HEK293T (cell line): ENCODE data around the gene RBFOX1.

Experiments used
- CTCF ChIA-PET: fragments of 350-600 bp; formaldehyde crosslinking; extraction: SDS; loops from one replicate; lab custom pipeline; 2021; ENCODE audit warnings: antibody characterized with exemption, inconsistent platforms; lab: Yijun Ruan, JAX
- POLR2A ChIA-PET: fragments of 350-600 bp; formaldehyde crosslinking; extraction: SDS; loops from one replicate; lab custom pipeline; 2020; ENCODE audit warnings: antibody characterized with exemption, inconsistent platforms; lab: Yijun Ruan, JAX
- DNase-seq: peaks from one replicate; pipeline ENCODE4 v3.0.0; 2012; ENCODE audit warnings: mixed read lengths; ENCODE audit errors: extremely low spot score
- ARNT ChIP-seq: fragments of 450-650 bp; IDR thresholded peaks from 2 replicates; pipeline ENCODE4 v1.6.1; 2017; ENCODE audit warnings: mild to moderate bottlenecking
- BHLHE40 ChIP-seq: fragments of 450-650 bp; IDR thresholded peaks from 2 replicates; pipeline ENCODE4 v1.6.1; 2016; ENCODE audit warnings: mild to moderate bottlenecking, moderate library complexity, borderline replicate concordance
- CTBP1 ChIP-seq: fragments of 450-650 bp; IDR thresholded peaks from 2 replicates; pipeline ENCODE4 v1.6.1; 2016; ENCODE audit warnings: borderline replicate concordance
- ELF4 ChIP-seq: fragments of 450-650 bp; IDR thresholded peaks from 2 replicates; pipeline ENCODE4 v1.6.1; 2017; ENCODE audit warnings: antibody characterized with exemption
- FOXA1 ChIP-seq: fragments of 450-650 bp; IDR thresholded peaks from 2 replicates; pipeline ENCODE4 v1.6.1; 2016; ENCODE audit warnings: mild to moderate bottlenecking
- FOXK2 ChIP-seq: fragments of 450-650 bp; IDR thresholded peaks from 2 replicates; pipeline ENCODE4 v1.6.1; 2016; ENCODE audit warnings: mild to moderate bottlenecking
- FOXM1 ChIP-seq: fragments of 450-650 bp; IDR thresholded peaks from 2 replicates; pipeline ENCODE4 v1.6.1; 2017; ENCODE audit warnings: mild to moderate bottlenecking, borderline replicate concordance
- HDGF ChIP-seq: fragments of 450-650 bp; IDR thresholded peaks from 2 replicates; pipeline ENCODE4 v1.6.1; 2017; ENCODE audit warnings: antibody characterized with exemption, borderline replicate concordance
- L3MBTL2 ChIP-seq: fragments of 450-650 bp; conservative IDR thresholded peaks from 2 replicates; pipeline ENCODE4 v1.6.1; 2016; ENCODE audit warnings: mild to moderate bottlenecking
- LEF1 ChIP-seq: fragments of 450-650 bp; IDR thresholded peaks from 2 replicates; pipeline ENCODE4 v1.6.1; 2017; ENCODE audit warnings: mild to moderate bottlenecking, borderline replicate concordance
- NFRKB ChIP-seq: fragments of 450-650 bp; IDR thresholded peaks from 2 replicates; pipeline ENCODE4 v1.6.1; 2016; ENCODE audit warnings: mild to moderate bottlenecking, moderate library complexity
- PKNOX1 ChIP-seq: fragments of 450-650 bp; IDR thresholded peaks from 2 replicates; pipeline ENCODE4 v1.6.1; 2016
- SP1 ChIP-seq: fragments of 450-650 bp; IDR thresholded peaks from 2 replicates; pipeline ENCODE4 v1.6.1; 2017
- SUZ12 ChIP-seq: fragments of 450-650 bp; IDR thresholded peaks from 2 replicates; pipeline ENCODE4 v1.6.1; 2016; ENCODE audit warnings: mild to moderate bottlenecking
- TARDBP ChIP-seq: fragments of 450-650 bp; IDR thresholded peaks from 2 replicates; pipeline ENCODE4 v1.6.1; 2016
- ZNF384 ChIP-seq: fragments of 450-650 bp; IDR thresholded peaks from 2 replicates; pipeline ENCODE4 v1.6.1; 2016

The RBFOX1 gene

DNA sequence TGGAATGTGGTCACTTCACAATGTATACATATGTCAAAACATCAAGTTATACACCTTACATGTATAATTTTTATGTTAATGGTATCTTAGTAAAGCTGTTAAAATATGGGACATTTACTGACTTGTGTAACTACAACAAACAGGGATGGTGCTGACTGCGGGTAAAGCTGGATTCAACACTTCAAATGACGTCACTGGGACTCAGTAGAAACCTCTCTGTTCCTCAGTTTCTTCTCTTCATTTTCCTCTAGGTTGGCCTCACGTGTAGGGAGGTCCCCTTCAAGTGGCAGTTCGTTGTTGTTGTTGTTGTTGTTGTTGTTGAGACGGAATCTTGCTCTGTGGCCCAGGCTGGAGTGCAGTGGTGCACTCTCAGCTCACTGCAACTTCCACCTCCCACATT, 182.9 kb downstream of the RBFOX1 start:
- POLR2A ChIA-PET: no interaction called here
- DNase-seq: no peak
- CTCF ChIA-PET: no interaction called here

GRCh38 chr16:7517496-7517895, 184.9 kb downstream of the RBFOX1 start:
- ChIA-PET POLR2A (no interaction called here), CTCF (no interaction called here)
- no peak for DNase-seq
- TF ChIP-seq BHLHE40 (no peak), TARDBP (no peak), HDGF (no peak), ARNT (no peak), PKNOX1 (no peak), SUZ12 (no peak), FOXM1 (no peak), CTBP1 (no peak)

More for the DNA sequence above, 182.9 kb downstream of the RBFOX1 start:
- TF ChIP-seq ELF4 (no peak), HDGF (no peak), L3MBTL2 (no peak), CTBP1 (no peak)

GRCh38 chr16:7518158-7518557, 185.5 kb downstream of the RBFOX1 start:
- CTCF ChIA-PET: no interaction called here
- no peak for DNase-seq
- POLR2A ChIA-PET: no interaction called here
- TF ChIP-seq FOXK2: no peak
- no peak for TF ChIP-seq ARNT
- TF ChIP-seq PKNOX1: no peak

GRCh38 chr16:7521834-7522233, 189.2 kb downstream of the RBFOX1 start:
- DNase-seq: no peak
- POLR2A ChIA-PET: no interaction called here
- TF ChIP-seq BHLHE40: no peak
- no peak for TF ChIP-seq ELF4
- TF ChIP-seq FOXA1: no peak
- no peak for TF ChIP-seq FOXM1
- no peak for TF ChIP-seq ZNF384
- no peak for TF ChIP-seq LEF1
- TF ChIP-seq L3MBTL2: no peak
- TF ChIP-seq SUZ12: no peak
- no peak for TF ChIP-seq SP1
- TF ChIP-seq NFRKB: no peak
- no peak for TF ChIP-seq HDGF
- no peak for TF ChIP-seq PKNOX1
- no peak for TF ChIP-seq TARDBP
- no peak for TF ChIP-seq CTBP1
- TF ChIP-seq ARNT: no peak
- CTCF ChIA-PET: no interaction called here

GRCh38 chr16:7524419-7524818, 191.8 kb downstream of the RBFOX1 start:
- POLR2A ChIA-PET: no interaction called here
- DNase-seq: no peak
- TF ChIP-seq CTBP1 (no peak), BHLHE40 (no peak), ZNF384 (no peak), SUZ12 (no peak), FOXA1 (no peak), SP1 (no peak), FOXK2 (no peak), ELF4 (no peak), NFRKB (no peak), ARNT (no peak), FOXM1 (no peak), L3MBTL2 (no peak), LEF1 (no peak), TARDBP (no peak), PKNOX1 (no peak), HDGF (no peak)
- CTCF ChIA-PET: no interaction called here

DNA sequence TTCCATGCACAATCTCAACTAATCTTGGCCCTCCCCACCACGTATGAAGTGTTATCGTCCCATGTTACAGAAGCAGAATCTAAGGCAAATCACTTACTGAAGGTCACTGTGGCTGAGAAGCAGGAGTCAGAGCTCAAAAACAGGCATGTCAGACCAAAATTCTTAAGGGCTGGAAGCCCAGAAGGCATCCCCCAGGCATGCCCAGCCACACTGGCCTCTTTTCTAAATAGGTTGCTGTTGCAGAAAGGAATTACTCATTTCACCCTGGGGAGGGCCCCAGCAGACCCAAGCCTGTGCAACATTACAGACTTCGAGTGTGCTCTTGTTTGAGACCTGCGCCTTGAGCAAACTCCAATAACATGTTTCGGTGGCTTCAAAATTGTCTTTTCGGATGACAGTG, 194.1 kb downstream of the RBFOX1 start:
- POLR2A ChIA-PET: no interaction called here
- no peak for DNase-seq
- no peak for TF ChIP-seq SP1
- TF ChIP-seq NFRKB: no peak
- TF ChIP-seq PKNOX1: no peak
- TF ChIP-seq BHLHE40: no peak
- TF ChIP-seq CTBP1: no peak
- no peak for TF ChIP-seq FOXA1
- TF ChIP-seq FOXM1: no peak
- no peak for TF ChIP-seq L3MBTL2
- TF ChIP-seq ELF4: no peak
- CTCF ChIA-PET: no interaction called here
